HEK293 (cell line): ENCODE results near the gene PIP4K2B.

Experiments used
- CTCF ChIA-PET: fragments of 350-600 bp; formaldehyde crosslinking; extraction: SDS; loops from one replicate; lab custom pipeline; 2021; ENCODE audit warnings: antibody characterized with exemption; lab: Yijun Ruan, JAX
- POLR2A ChIA-PET: fragments of 300-600 bp; formaldehyde crosslinking; extraction: SDS; loops from one replicate; lab custom pipeline; 2020; ENCODE audit warnings: antibody characterized with exemption, inconsistent platforms; lab: Yijun Ruan, JAX
- H3K27ac ChIP-seq: fragments of 200-500 bp; sonication (Bioruptor generic); 2 replicates; pipeline ENCODE4 v1.5.1; 2014; ENCODE audit warnings: low read depth, low read length, control low read depth, inconsistent platforms; ENCODE audit errors: extremely low read depth
- H3K36me3 ChIP-seq, 2 experiments: fragments of 200-500 bp in 1 of 2; sonication (Bioruptor generic) in 1 of 2; 1 replicate in 1 of 2; 2 replicates in 1 of 2; pipeline ENCODE4 v1.5.1; 2014 to 2017; ENCODE audit warnings: inconsistent platforms in 2 of 2, low read length in 2 of 2; ENCODE audit not compliant: control insufficient read depth in 2 of 2, insufficient read depth in 1 of 2
- H3K4me1 ChIP-seq: fragments of 200-500 bp; sonication (Bioruptor generic); 2 replicates; pipeline ENCODE4 v1.5.1; 2014; ENCODE audit warnings: mild to moderate bottlenecking, low read length, inconsistent platforms; ENCODE audit not compliant: control insufficient read depth, insufficient read depth
- H3K4me3 ChIP-seq: 2 replicates; pipeline ENCODE4 v1.5.1; 2011; ENCODE audit warnings: low read depth, mild to moderate bottlenecking, control low read depth, low read length, moderate library complexity
- H3K9me3 ChIP-seq: fragments of 200-500 bp; sonication (Bioruptor generic); 2 replicates; pipeline ENCODE4 v1.5.1; 2014; ENCODE audit warnings: low read depth, low read length, inconsistent platforms; ENCODE audit not compliant: control insufficient read depth, insufficient read depth
- BCL11B ChIP-seq: fragments of 450-650 bp; formaldehyde crosslinking; IDR thresholded peaks from 2 replicates; pipeline ENCODE4 v1.5.1; 2016; ENCODE audit warnings: low read depth, missing biosample characterization, missing genetic modification characterization
- OVOL3 ChIP-seq: fragments of 450-650 bp; formaldehyde crosslinking; IDR thresholded peaks from 2 replicates; pipeline ENCODE4 v1.5.1; 2016; ENCODE audit warnings: missing biosample characterization, missing genetic modification characterization
- SP2 ChIP-seq: fragments of 450-650 bp; formaldehyde crosslinking; IDR thresholded peaks from 2 replicates; pipeline ENCODE4 v1.5.1; 2016; ENCODE audit warnings: missing biosample characterization, missing genetic modification characterization
- WT1 ChIP-seq: fragments of 450-650 bp; formaldehyde crosslinking; IDR thresholded peaks from 2 replicates; pipeline ENCODE4 v1.5.1; 2016; ENCODE audit warnings: missing biosample characterization, missing genetic modification characterization
- ZBTB17 ChIP-seq: fragments of 450-650 bp; formaldehyde crosslinking; IDR thresholded peaks from 2 replicates; pipeline ENCODE4 v1.5.1; 2016; ENCODE audit warnings: missing biosample characterization, missing genetic modification characterization
- ZBTB20 ChIP-seq: fragments of 450-650 bp; formaldehyde crosslinking; IDR thresholded peaks from 2 replicates; pipeline ENCODE4 v1.5.1; 2016; ENCODE audit warnings: missing biosample characterization, missing genetic modification characterization
- ZNF114 ChIP-seq: fragments of 450-650 bp; formaldehyde crosslinking; IDR thresholded peaks from 2 replicates; pipeline ENCODE4 v1.5.0; 2017; ENCODE audit warnings: missing biosample characterization, missing genetic modification characterization
- ZNF121 ChIP-seq: fragments of 450-650 bp; formaldehyde crosslinking; IDR thresholded peaks from 2 replicates; pipeline ENCODE4 v1.5.1; 2016; ENCODE audit warnings: missing biosample characterization, missing genetic modification characterization
- ZNF174 ChIP-seq: fragments of 450-650 bp; formaldehyde crosslinking; IDR thresholded peaks from 2 replicates; pipeline ENCODE4 v1.5.0; 2017; ENCODE audit warnings: missing biosample characterization, mild to moderate bottlenecking, missing genetic modification characterization
- ZNF416 ChIP-seq: fragments of 450-650 bp; formaldehyde crosslinking; IDR thresholded peaks from 2 replicates; pipeline ENCODE4 v1.5.1; 2016; ENCODE audit warnings: missing biosample characterization, missing genetic modification characterization
- ZNF433 ChIP-seq: fragments of 450-650 bp; formaldehyde crosslinking; IDR thresholded peaks from 2 replicates; pipeline ENCODE4 v1.5.1; 2016; ENCODE audit warnings: missing biosample characterization, missing genetic modification characterization, low read depth
- TF ChIP-seq, protein P1 (sequence below): fragments of 450-650 bp; formaldehyde crosslinking; IDR thresholded peaks from 2 replicates; pipeline ENCODE4 v1.5.1; 2017; ENCODE audit warnings: missing biosample characterization, mild to moderate bottlenecking, missing genetic modification characterization, moderate library complexity
- TF ChIP-seq, protein P2 (sequence below): fragments of 450-650 bp; formaldehyde crosslinking; IDR thresholded peaks from 2 replicates; pipeline ENCODE4 v1.5.1; 2016; ENCODE audit warnings: missing biosample characterization, missing genetic modification characterization
- TF ChIP-seq, protein P3 (sequence below): fragments of 450-650 bp; IDR thresholded peaks from 2 replicates; pipeline ENCODE4 v1.5.1; 2018; ENCODE audit warnings: missing biosample characterization, mild to moderate bottlenecking, missing genetic modification characterization
- TF ChIP-seq, protein P4 (sequence below): fragments of 450-650 bp; formaldehyde crosslinking; IDR thresholded peaks from 2 replicates; pipeline ENCODE4 v1.5.1; 2016; ENCODE audit warnings: missing biosample characterization, missing genetic modification characterization

PIP4K2B gene

DNA sequence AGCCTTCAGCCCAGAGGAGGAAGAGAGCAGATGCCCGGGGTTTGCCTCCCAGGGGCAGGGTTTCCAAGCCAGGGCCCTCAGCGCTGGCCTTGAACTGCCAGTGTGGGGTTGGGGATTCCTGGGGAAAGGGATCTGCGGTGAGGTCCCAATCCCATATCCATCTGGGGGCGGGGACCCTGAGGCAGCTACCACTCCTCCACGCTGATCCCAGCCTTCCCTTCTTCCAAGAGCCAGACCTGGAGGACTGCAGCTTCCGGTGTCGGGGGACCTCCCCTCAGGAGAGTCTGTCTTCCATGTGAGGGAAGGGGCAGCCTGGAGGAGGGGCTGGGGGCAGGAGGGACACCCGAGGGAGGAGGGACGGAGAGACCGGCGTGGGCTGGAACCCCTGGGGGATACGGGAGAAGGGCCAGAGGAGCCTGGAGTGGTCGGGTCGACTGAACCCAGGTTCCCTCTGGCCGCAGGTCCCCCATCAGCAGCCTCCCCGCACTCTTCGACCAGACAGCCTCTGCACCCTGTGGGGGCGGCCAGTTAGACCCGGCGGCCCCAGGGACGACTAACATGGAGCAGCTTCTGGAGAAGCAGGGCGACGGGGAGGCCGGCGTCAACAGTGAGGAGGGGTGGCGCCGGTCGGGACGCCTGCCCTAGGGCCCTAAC lies 79.9 kb downstream of the PIP4K2B start (continued):
- TF ChIP-seq, protein P1, sequence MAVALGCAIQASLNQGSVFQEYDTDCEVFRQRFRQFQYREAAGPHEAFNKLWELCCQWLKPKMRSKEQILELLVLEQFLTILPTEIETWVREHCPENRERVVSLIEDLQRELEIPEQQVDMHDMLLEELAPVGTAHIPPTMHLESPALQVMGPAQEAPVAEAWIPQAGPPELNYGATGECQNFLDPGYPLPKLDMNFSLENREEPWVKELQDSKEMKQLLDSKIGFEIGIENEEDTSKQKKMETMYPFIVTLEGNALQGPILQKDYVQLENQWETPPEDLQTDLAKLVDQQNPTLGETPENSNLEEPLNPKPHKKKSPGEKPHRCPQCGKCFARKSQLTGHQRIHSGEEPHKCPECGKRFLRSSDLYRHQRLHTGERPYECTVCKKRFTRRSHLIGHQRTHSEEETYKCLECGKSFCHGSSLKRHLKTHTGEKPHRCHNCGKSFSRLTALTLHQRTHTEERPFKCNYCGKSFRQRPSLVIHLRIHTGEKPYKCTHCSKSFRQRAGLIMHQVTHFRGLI (tag by site-specific recombination), result no peak
- no peak for TF ChIP-seq ZNF416 (tag by site-specific recombination)
- no peak for TF ChIP-seq ZBTB20 (tag by site-specific recombination)
- TF ChIP-seq OVOL3 (tag by site-specific recombination), result no peak
- no peak for TF ChIP-seq ZNF174 (tag by site-specific recombination)
- TF ChIP-seq WT1 (tag by site-specific recombination), result no peak
- TF ChIP-seq, protein P2, sequence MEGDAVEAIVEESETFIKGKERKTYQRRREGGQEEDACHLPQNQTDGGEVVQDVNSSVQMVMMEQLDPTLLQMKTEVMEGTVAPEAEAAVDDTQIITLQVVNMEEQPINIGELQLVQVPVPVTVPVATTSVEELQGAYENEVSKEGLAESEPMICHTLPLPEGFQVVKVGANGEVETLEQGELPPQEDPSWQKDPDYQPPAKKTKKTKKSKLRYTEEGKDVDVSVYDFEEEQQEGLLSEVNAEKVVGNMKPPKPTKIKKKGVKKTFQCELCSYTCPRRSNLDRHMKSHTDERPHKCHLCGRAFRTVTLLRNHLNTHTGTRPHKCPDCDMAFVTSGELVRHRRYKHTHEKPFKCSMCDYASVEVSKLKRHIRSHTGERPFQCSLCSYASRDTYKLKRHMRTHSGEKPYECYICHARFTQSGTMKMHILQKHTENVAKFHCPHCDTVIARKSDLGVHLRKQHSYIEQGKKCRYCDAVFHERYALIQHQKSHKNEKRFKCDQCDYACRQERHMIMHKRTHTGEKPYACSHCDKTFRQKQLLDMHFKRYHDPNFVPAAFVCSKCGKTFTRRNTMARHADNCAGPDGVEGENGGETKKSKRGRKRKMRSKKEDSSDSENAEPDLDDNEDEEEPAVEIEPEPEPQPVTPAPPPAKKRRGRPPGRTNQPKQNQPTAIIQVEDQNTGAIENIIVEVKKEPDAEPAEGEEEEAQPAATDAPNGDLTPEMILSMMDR (tag by site-specific recombination), result no peak
- TF ChIP-seq, protein P3, sequence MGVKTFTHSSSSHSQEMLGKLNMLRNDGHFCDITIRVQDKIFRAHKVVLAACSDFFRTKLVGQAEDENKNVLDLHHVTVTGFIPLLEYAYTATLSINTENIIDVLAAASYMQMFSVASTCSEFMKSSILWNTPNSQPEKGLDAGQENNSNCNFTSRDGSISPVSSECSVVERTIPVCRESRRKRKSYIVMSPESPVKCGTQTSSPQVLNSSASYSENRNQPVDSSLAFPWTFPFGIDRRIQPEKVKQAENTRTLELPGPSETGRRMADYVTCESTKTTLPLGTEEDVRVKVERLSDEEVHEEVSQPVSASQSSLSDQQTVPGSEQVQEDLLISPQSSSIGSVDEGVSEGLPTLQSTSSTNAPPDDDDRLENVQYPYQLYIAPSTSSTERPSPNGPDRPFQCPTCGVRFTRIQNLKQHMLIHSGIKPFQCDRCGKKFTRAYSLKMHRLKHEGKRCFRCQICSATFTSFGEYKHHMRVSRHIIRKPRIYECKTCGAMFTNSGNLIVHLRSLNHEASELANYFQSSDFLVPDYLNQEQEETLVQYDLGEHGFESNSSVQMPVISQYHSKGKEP, result no peak
- TF ChIP-seq ZNF433 (tag by site-specific recombination), result no peak
- no peak for TF ChIP-seq ZBTB17 (tag by site-specific recombination)
- no peak for TF ChIP-seq BCL11B
- TF ChIP-seq, all 188 proteins: peak for 0

DNA sequence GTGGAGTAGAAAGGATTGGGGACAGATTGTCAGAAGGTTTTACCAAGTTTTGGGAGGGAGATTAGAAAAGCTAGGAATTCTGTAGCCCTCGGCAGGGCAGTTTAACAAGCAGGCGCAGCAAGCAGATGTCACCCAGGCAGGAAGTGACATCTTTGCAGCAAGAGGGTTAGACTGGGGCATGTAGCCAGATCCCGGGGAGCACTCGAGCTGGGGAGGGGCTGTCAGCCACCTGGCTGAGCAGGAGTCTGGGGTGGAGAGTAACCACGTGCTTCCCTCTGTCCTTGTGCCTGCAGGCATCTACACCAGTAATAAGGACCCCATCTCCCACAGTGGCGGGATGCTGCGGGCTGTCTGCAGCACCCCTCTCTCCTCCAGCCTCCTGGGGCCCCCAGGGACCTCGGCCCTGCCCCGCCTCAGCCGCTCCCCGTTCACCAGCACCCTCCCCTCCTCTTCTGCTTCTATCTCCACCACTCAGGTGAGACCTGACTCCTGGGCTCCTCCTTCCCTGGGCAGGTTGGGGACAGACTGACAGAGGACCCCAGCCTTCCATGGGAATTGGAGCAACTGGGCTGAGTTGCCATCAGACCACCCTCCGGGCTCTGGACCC lies 82.1 kb downstream of the PIP4K2B start:
- POLR2A ChIA-PET, result interaction anchor here (0.5 to 2.5 kb wide), 4 partner anchors 9 to 78 kb away, joined by 3 to 18 read pairs (median 6); partner anchors contain the start of gene MLLT6
- Histone ChIP-seq H3K4me1 (no peaks in the 10 kb centered on the region), H3K9me3 (no peaks in the 10 kb centered on the region), H3K27ac (no peak overlapping the region), H3K36me3 (peaks cover 3 to 87% of the 10 kb centered on the region in 2 experiments; a peak in 2 of 3 replicates), H3K4me3 (no peak overlapping the region)
- TF ChIP-seq ZNF121 (tag by site-specific recombination), result peak; percentile 78
- TF ChIP-seq SP2, result peak; percentile 14
- TF ChIP-seq, protein P4, sequence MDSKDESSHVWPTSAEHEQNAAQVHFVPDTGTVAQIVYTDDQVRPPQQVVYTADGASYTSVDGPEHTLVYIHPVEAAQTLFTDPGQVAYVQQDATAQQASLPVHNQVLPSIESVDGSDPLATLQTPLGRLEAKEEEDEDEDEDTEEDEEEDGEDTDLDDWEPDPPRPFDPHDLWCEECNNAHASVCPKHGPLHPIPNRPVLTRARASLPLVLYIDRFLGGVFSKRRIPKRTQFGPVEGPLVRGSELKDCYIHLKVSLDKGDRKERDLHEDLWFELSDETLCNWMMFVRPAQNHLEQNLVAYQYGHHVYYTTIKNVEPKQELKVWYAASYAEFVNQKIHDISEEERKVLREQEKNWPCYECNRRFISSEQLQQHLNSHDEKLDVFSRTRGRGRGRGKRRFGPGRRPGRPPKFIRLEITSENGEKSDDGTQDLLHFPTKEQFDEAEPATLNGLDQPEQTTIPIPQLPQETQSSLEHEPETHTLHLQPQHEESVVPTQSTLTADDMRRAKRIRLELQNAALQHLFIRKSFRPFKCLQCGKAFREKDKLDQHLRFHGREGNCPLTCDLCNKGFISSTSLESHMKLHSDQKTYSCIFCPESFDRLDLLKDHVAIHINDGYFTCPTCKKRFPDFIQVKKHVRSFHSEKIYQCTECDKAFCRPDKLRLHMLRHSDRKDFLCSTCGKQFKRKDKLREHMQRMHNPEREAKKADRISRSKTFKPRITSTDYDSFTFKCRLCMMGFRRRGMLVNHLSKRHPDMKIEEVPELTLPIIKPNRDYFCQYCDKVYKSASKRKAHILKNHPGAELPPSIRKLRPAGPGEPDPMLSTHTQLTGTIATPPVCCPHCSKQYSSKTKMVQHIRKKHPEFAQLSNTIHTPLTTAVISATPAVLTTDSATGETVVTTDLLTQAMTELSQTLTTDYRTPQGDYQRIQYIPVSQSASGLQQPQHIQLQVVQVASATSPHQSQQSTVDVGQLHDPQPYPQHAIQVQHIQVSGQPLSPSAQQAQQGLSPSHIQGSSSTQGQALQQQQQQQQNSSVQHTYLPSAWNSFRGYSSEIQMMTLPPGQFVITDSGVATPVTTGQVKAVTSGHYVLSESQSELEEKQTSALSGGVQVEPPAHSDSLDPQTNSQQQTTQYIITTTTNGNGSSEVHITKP (tag by site-specific recombination), result peak; percentile 34; the same call in 1 of the 2 replicates
- TF ChIP-seq ZNF114, result no peak
- TF ChIP-seq, all 188 proteins: peak for 3
- CTCF ChIA-PET, result interaction anchor here (3.7 kb wide), 1 partner anchor 18 kb away, joined by 15 read pairs; no protein-coding TSS in a partner anchor
